ENCODE results near the gene ROBO1. TPM values are rescaled to one million over a fixed set of nuclear protein-coding genes. Genes with fewer than 3 reads are reported as not detected.

The ROBO1 gene
- total RNA-seq, 1 donor from 2014 or later: 13.4 TPM

DNA sequence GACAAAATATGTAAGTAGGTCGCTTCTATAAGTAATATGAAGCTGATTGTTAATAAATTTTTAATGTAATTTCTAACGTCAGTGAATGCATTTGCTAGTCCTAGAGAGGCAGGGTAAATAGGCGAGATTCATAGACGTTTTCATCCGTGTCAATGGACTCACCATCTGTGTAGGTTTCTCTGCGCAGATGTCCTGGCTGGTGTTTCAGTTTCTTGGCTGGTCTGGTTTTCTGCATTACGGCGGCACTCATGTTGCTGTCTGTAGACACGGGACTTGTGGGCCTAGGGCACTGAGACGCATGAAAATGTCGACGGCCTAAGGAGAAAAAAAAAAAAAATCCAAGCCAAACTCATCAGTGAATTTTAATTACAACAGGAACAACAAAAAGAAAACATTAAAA, 1153.3 kb downstream of the ROBO1 start:
- Histone ChIP-seq H3K9me3 (no peaks in the 10 kb centered on the region), H3K27ac (no peak overlapping the region), H3K4me3 (no peak overlapping the region), H3K36me3 (peaks cover 0 to 4% of the 10 kb centered on the region in 2 donors), H3K4me1 (no peaks in the 10 kb centered on the region), H3K27me3 (no peaks in the 10 kb centered on the region)
- TF ChIP-seq, protein P1, sequence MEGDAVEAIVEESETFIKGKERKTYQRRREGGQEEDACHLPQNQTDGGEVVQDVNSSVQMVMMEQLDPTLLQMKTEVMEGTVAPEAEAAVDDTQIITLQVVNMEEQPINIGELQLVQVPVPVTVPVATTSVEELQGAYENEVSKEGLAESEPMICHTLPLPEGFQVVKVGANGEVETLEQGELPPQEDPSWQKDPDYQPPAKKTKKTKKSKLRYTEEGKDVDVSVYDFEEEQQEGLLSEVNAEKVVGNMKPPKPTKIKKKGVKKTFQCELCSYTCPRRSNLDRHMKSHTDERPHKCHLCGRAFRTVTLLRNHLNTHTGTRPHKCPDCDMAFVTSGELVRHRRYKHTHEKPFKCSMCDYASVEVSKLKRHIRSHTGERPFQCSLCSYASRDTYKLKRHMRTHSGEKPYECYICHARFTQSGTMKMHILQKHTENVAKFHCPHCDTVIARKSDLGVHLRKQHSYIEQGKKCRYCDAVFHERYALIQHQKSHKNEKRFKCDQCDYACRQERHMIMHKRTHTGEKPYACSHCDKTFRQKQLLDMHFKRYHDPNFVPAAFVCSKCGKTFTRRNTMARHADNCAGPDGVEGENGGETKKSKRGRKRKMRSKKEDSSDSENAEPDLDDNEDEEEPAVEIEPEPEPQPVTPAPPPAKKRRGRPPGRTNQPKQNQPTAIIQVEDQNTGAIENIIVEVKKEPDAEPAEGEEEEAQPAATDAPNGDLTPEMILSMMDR (IDR thresholded peaks at IDR 0.05): no peak
- intact Hi-C loops (cut with DNase I): no loop called here
- no peak for DNase-seq (ENCODE audit: low spot score in 2 of 2)

DNA sequence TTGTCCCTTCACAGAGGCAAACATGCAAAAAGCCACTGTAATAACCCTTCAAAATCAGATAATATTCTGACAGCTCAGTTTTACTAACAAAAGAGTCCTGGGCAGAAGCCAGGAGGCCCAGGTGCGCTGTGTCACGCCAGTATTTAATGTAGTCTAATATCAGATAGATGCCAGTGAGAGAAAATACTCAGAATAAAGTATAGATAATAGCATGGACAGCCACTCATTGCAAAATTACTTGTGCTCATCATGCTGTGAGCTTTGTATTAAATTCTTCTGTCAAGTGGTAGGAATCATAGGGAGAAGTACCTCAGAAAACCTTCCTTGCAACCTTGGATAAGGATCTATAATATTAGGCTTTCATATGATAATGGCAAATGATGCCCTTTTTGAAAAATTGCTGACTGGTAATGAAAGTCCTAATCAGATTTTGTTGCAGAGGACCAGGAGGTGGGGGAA, 1154.3 kb downstream of the ROBO1 start:
- intact Hi-C loops (cut with DNase I): no loop called here
- TF ChIP-seq, protein P1 (IDR thresholded peaks at IDR 0.05): no peak
- Histone ChIP-seq H3K9me3 (no peaks in the 10 kb centered on the region), H3K36me3 (peaks cover 0 to 4% of the 10 kb centered on the region in 2 donors), H3K27ac (no peak overlapping the region), H3K4me3 (no peak overlapping the region), H3K4me1 (no peaks in the 10 kb centered on the region), H3K27me3 (no peaks in the 10 kb centered on the region)
- no peak for DNase-seq (ENCODE audit: low spot score in 2 of 2)

DNA sequence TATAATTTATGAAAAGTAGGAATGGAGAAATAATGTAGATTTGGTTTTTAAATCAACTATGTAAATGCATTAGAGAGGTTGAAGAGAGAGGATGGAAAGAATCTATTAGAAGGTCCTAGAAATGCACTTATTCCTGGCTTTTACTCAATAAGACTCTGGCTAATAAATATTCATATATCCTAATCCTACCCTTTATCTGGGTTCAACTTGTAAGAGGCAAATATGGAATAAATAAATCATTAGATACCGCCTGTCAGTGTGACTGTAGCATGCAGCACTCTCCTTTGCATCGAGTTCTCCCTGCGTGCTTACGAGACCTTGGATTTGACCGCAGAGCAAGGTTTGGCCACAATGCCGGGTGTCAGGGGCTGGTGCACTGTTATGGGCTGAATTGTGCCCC, 1156.5 kb downstream of the ROBO1 start:
- Histone ChIP-seq H3K27ac (no peak overlapping the region), H3K27me3 (no peaks in the 10 kb centered on the region), H3K4me1 (no peaks in the 10 kb centered on the region), H3K9me3 (no peaks in the 10 kb centered on the region), H3K4me3 (no peak overlapping the region), H3K36me3 (peaks cover 4 to 6% of the 10 kb centered on the region in 2 donors)
- DNase-seq (ENCODE audit: low spot score in 2 of 2): no peak
- intact Hi-C loops (cut with DNase I): no loop called here
- TF ChIP-seq, protein P1 (IDR thresholded peaks at IDR 0.05): no peak

DNA sequence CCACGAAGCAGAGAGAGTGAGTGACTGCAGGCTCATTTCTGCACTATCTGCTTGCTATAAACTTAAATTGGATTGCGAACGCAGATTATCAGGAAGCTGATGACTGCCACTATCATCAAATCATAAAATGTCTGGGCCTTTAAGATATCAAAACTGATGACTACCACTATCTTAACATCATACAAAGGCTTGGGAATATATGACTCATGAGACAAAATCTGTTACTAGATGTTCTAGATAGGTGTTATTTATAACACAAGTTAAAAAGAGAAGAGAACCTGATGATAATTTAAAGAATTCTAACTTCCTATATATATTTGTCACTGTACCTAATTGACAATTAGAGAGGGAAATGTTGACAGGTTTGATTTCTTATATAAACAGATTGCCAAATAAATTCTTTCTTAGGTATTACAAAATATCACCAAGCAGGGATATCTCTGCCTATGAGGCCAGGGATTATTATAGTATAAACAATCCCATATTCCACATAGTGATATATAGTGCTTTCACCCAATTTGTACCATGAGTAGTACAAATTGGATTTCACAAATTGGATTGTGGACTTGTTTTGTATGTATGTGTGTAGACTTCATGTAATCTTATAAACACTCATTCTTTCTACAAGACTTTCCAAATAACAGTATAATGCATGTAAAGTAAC, 1157.2 kb downstream of the ROBO1 start:
- intact Hi-C loops (cut with DNase I): no loop called here
- Histone ChIP-seq H3K4me3 (no peak overlapping the region), H3K36me3 (peaks cover 4 to 13% of the 10 kb centered on the region in 2 donors), H3K27ac (no peak overlapping the region), H3K4me1 (no peaks in the 10 kb centered on the region), H3K27me3 (no peaks in the 10 kb centered on the region), H3K9me3 (no peaks in the 10 kb centered on the region)
- no peak for DNase-seq (ENCODE audit: low spot score in 2 of 2)
- TF ChIP-seq, protein P1 (IDR thresholded peaks at IDR 0.05): no peak

DNA sequence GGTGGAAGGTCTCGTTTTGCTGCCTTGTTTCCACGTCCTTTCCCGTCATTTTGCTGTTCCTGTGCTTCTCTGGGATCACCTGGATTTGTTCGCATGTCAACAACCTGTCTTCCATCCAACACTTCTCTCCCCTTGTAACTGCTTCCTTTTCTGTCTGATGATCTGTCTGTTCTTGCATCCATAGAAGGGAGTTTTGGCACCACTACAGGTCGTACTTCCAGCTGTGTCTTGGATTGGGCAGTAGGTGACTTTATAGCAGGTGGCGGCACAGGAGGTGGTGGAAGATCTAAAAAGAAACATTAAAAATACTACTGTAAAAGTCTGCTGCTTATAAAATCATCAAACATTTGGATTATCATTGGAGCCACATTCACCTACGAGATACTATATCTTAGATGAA, 1161.0 kb downstream of the ROBO1 start:
- H3K27ac ChIP-seq: no peak overlapping the region
- TF ChIP-seq, protein P1 (IDR thresholded peaks at IDR 0.05): no peak
- DNase-seq (ENCODE audit: low spot score in 2 of 2): no peak
- H3K4me3 ChIP-seq: no peak overlapping the region
- H3K27me3 ChIP-seq: no peaks in the 10 kb centered on the region
- intact Hi-C loops (cut with DNase I): no loop called here
- no peaks in the 10 kb centered on the region for H3K4me1 ChIP-seq
- no peaks in the 10 kb centered on the region for H3K9me3 ChIP-seq
- H3K36me3 ChIP-seq: peaks cover 0 to 13% of the 10 kb centered on the region in 2 donors

Data from ascending aorta (tissue), 2 donors.